ENCODE results near the gene PCDHGA5.

DNA sequence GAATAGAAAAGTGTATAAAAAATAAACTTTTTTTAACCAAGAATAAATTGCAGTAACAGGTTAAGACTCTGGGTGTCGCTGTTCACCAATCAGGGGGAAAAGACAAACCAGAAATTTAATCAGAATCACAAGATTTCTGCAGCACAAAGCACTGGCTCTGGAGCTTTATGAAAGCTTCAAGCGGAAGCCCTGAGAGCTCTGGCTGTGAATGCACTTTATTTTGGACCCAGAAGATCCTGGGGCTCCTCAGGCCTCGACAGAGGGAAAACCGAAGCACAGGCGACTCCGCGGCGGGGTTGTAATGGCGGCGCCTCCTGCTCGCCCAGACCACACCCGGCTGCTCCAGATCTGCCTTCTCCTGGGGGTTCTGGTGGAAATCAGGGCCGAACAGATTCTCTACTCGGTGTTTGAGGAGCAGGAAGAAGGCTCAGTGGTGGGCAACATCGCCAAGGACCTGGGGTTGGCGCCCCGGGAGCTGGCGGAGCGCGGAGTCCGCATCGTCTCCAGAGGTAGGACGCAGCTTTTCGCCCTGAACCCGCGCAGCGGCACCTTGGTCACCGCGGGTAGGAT is 9.0 kb upstream of the PCDHGA5 start, which contains the start of gene PCDHGA4:
- TF ChIP-seq CTCF (IDR thresholded peaks at IDR 0.05; ENCODE audit: low read depth, low read length) (peak; percentile 35), POLR2A (IDR thresholded peaks at IDR 0.05; ENCODE audit: extremely low read depth, insufficient read length) (no peak), MAX (IDR thresholded peaks at IDR 0.05; ENCODE audit: low read depth, low read length) (no peak)

Data from NB4 (cell line).